ENCODE measurements around the gene PSMD14. TPM values are rescaled to one million over a fixed set of nuclear protein-coding genes. Genes with fewer than 3 reads are reported as not detected.
A peak's percentile ranks its signal among the peaks of the same experiment; 100 is the strongest.

The PSMD14 gene
- total RNA-seq, 2 donors from 2014 or later: 100 to 106 TPM

DNA sequence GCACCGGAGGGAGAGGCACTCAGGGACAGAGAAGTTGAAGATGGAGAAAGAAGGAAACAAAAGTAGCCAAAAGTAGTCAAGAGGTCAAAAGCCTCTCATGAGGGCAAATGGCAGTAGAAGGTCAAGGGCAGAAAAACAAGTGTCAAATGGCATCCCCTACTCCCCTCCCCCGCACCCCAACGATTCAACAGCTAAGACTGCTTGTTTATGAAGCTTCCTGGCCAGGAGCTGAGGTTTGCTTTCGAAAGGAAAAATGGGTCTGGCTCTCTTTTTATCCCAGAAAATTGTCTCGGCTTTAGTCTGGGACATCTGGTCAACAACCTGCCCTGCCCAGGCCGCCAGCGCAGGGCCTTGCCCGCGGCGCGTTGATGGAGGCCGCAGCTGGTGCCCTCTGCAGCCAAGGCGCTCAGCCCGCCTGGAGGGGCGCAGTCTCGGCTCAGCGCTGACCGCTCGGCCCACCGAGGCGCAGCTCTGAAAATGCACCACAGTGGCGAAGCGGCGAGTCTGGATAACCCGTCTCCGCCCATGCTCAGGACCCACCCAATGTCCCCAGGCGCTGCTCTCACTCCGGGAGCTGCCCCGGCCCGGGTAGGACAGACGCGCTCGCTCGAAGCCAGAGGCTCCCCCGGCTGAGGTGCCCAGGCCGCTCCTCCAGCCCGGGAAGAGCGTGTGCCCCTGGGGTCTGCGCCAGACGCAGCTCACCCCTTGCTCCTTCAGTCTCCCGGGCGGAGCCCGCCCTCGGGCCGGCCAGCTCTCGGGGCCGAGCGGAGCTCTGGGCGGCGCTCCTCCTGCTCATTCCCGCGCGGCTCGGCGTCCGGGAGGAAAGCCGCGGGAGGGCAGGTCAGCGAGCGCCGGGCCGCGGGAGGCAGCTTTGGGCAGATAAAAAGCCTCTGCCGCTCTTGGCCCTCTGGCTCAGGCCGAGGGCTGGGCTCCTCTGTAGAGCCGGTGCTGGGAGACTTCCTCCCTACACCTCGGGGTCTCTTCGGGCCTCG, 106.1 kb downstream of the PSMD14 start:
- ATAC-seq: peak; percentile 47 to 69
- peaks cover 8% of the 10 kb centered on the region for H3K36me3 Mint-ChIP-seq
- DNase-seq (ENCODE audit: low spot score): no peak
- peak overlapping the region; percentile 86 for H3K4me3 Mint-ChIP-seq
- peaks cover 43 to 54% of the 10 kb centered on the region in 2 donors for H3K27me3 Mint-ChIP-seq
- peak overlapping the region in 1 of 2 donors; percentile 33 for H3K27ac Mint-ChIP-seq
- H3K4me1 Mint-ChIP-seq (ENCODE audit: low read depth in 2 of 2): peaks cover 39 to 41% of the 10 kb centered on the region in 2 donors
- H3K9me3 Mint-ChIP-seq: no peaks in the 10 kb centered on the region

DNA sequence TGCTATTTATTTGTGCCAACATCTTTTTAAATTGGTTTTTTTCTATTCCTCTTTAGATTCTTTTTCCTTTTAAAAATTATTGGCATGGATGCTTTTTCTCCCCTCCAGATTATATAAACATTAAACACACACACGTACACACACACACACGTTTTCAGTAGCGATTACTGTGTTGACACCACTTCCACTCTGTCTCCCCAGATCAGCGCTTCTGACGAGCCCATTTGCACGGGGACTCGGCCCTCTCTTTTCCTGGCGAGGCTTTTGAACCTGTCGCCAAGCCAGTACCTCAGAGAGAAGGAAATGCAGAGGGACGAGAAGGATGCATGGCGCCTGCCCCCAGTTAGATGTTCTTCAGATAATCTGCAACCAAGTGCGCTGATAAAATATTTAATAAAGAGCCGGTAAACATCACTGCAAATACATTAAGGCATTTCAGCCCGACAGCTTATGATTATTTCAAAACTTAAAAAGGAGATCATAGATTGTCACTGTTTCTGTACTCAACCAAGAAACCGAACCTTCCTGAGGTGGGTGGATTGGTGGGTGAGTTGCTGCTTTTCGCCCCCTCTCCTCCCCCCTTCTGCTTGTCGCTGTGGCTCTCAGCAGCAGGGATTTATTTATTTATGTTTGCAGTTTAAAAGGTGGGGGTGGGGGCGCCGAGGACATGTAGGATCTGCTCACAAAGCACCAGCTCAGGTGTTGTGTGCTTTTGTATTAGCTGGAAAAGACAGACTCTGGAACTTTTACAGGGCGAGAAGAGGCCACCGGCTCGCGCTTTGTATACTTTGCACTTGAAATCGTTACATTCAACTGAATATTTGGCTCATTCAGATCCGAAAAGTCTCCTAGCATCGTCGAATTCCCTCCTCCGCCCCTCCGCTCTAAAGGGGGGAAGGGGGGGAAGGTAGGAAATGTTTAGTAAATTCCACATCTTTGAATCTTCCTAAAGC, 107.1 kb downstream of the PSMD14 start:
- Mint-ChIP-seq H3K4me3 (peak overlapping the region; percentile 86), H3K27ac (peak overlapping the region in 1 of 2 donors; percentile 33), H3K9me3 (no peaks in the 10 kb centered on the region), H3K4me1 (ENCODE audit: low read depth in 2 of 2) (peaks cover 40 to 41% of the 10 kb centered on the region in 2 donors), H3K36me3 (peaks cover 8% of the 10 kb centered on the region), H3K27me3 (peaks cover 45 to 63% of the 10 kb centered on the region in 2 donors)
- ATAC-seq (peak; percentile 33 to 41), DNase-seq (ENCODE audit: low spot score) (no peak)

DNA sequence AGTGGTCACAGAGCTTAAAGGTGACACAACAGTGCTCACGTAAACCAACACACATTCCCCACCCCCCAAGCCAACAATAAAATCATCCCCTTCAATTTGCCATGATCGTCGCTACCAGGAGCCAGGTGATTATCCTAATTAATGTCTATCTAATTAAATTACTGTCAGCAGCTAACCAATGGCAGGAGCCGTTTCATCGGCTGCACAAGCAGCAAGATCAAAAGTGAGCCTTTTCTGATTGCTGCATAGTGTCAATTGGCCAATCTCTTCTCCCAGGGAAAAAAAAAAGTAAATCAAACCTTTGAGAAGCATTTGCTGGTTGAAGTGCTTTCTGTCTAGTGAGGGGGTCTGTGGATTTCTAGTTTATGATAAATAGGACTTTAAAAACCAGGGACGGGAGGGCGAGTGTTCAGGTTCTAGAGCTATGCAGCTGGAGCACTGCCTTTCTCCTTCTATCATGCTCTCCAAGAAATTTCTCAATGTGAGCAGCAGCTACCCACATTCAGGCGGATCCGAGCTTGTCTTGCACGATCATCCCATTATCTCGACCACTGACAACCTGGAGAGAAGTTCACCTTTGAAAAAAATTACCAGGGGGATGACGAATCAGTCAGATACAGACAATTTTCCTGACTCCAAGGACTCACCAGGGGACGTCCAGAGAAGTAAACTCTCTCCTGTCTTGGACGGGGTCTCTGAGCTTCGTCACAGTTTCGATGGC, 107.9 kb downstream of the PSMD14 start, which contains the start of gene TBR1:
Gene TBR1 (plus strand): TSS at position 311 of the 721 bp plus-strand sequence. CDS start 114 bp downstream, at position 425.
- Mint-ChIP-seq H3K4me1 (ENCODE audit: low read depth in 2 of 2) (peaks cover 41 to 42% of the 10 kb centered on the region in 2 donors), H3K9me3 (no peaks in the 10 kb centered on the region), H3K27me3 (peaks cover 48 to 72% of the 10 kb centered on the region in 2 donors), H3K4me3 (peak within 1 kb of the TSS; percentile 86), H3K36me3 (peaks cover 8% of the 10 kb centered on the region), H3K27ac (peak within 1 kb of the TSS in 1 of 2 donors; percentile 33)
- ATAC-seq (no peak), DNase-seq (ENCODE audit: low spot score) (no peak)

DNA sequence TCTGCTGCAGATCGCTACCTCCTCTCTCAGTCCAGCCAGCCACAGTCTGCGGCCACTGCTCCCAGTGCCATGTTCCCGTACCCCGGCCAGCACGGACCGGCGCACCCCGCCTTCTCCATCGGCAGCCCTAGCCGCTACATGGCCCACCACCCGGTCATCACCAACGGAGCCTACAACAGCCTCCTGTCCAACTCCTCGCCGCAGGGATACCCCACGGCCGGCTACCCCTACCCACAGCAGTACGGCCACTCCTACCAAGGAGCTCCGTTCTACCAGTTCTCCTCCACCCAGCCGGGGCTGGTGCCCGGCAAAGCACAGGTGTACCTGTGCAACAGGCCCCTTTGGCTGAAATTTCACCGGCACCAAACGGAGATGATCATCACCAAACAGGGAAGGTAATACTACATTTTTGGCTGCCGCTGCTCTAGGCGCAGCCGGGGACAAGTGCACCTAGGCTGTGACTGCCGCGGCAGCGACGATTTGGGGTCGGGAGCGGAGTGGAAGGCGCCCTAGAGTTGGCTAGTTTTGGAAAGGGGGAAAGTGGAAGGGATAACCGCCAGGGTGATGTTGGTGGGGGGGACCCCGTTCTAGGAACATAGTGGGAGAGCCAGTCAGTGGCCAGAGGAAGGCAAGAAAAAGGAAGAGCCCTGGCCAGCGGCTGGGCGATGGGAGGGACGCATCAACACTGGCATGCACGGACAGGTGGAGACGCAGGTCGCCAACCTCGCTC, 108.6 kb downstream of the PSMD14 start:
- DNase-seq (ENCODE audit: low spot score): no peak
- ATAC-seq: peak in 1 of 2 donors; percentile 57
- peak overlapping the region; percentile 86 for H3K4me3 Mint-ChIP-seq
- H3K4me1 Mint-ChIP-seq (ENCODE audit: low read depth in 2 of 2): peaks cover 41 to 42% of the 10 kb centered on the region in 2 donors
- H3K27me3 Mint-ChIP-seq: peaks cover 54 to 79% of the 10 kb centered on the region in 2 donors
- peaks cover 5% of the 10 kb centered on the region for H3K36me3 Mint-ChIP-seq
- no peaks in the 10 kb centered on the region for H3K9me3 Mint-ChIP-seq
- H3K27ac Mint-ChIP-seq: no peak overlapping the region

DNA sequence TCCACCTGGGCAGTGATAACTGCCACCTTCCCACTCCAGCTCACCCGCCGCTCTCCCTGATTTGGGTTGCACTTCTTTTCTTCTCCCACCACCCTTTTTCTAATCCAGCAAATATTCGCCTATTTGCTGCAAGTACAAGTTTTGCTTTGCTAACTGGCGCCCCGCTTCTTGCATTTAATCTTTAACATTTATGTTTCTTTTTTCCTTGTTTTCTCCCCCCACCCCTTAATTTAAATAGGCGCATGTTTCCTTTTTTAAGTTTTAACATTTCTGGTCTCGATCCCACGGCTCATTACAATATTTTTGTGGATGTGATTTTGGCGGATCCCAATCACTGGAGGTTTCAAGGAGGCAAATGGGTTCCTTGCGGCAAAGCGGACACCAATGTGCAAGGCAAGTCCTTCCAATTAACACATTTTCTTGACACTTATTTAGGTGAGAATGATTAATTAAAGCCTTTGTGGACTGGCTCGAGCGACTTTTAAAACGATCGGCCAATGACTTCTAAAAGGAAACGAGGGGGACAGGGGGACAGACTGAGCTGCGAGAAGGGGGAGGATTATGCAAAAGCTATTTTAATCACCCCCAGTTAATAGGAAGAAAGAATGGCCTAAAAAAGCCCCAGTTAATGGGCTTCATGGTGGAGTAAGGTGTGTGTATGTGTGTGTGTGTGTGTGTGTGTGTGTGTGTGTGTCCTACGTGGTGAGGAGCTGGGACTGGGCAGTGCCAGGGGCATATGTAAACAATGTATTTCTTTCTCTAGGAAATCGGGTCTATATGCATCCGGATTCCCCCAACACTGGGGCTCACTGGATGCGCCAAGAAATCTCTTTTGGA, 109.4 kb downstream of the PSMD14 start:
- DNase-seq (ENCODE audit: low spot score) (no peak), ATAC-seq (no peak)
- peaks cover 41 to 42% of the 10 kb centered on the region in 2 donors for H3K4me1 Mint-ChIP-seq (ENCODE audit: low read depth in 2 of 2)
- peaks cover 60 to 87% of the 10 kb centered on the region in 2 donors for H3K27me3 Mint-ChIP-seq
- no peaks in the 10 kb centered on the region for H3K9me3 Mint-ChIP-seq
- peaks cover 5% of the 10 kb centered on the region for H3K36me3 Mint-ChIP-seq
- H3K27ac Mint-ChIP-seq: no peak overlapping the region
- peak overlapping the region; percentile 86 for H3K4me3 Mint-ChIP-seq

DNA sequence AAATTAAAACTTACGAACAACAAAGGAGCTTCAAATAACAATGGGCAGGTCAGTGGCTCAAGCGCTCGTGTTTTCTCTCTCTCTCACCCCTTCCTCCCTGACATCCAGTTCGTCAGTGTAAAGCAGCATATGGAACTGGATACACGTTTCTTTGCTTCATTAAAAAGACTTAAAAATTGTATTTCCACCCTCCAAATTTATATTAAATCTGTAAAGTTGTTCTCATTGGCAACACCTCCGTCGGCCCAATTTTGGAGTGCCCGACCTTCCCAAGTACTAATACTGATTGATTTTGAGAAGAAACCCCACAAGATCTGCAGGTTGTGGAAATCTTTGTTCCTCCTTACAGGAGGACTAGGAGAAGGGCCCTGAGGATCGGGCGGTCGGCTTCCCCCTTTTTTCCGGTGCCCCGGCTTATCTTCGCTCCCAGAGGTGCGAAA, 110.1 kb downstream of the PSMD14 start:
- ATAC-seq (no peak), DNase-seq (ENCODE audit: low spot score) (no peak)
- H3K4me3 Mint-ChIP-seq: peak overlapping the region; percentile 86
- peaks cover 5% of the 10 kb centered on the region for H3K36me3 Mint-ChIP-seq
- no peaks in the 10 kb centered on the region for H3K9me3 Mint-ChIP-seq
- H3K27ac Mint-ChIP-seq: no peak overlapping the region
- peaks cover 41 to 42% of the 10 kb centered on the region in 2 donors for H3K4me1 Mint-ChIP-seq (ENCODE audit: low read depth in 2 of 2)
- H3K27me3 Mint-ChIP-seq: peaks cover 62 to 91% of the 10 kb centered on the region in 2 donors

DNA sequence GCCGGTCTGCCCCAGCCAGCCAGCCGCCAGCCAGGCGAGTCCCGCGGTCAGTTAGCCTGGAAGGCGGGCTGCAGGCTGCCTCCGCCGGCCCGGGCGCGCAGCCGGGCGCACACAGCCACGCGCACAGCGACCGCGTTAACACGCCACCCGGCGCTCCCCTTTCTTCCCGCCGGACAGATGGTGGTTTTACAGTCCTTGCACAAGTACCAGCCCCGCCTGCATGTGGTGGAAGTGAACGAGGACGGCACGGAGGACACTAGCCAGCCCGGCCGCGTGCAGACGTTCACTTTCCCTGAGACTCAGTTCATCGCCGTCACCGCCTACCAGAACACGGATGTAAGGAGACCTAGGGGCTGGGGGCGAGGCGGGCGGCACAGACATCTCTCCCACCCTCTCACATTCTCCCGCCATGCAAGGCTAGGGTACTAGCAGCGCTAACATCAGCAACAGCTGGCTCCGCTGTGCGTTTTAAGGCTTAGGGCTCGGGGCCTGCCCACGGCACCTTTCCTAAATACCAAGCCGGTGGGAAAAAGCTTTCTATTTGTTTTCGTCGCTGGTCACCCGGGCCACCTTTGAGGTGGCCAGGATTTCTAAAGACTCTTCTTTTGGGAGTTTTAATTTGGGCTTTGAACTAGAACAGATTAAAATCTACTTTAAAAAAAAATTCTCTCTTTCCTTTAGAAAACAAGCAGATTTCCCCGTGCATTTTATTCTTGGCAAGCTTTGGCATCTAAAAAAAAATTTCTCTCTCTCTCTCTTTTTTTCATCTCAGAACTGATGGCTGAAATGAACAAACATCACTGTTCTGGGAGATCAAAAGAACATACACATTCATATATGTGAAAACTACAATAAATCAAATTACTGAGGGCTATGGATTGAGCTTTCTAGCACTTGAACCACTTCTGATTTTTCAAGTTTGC, 110.8 kb downstream of the PSMD14 start:
- DNase-seq (ENCODE audit: low spot score) (no peak), ATAC-seq (peak; percentile 31 to 50)
- Mint-ChIP-seq H3K9me3 (no peaks in the 10 kb centered on the region), H3K27me3 (peaks cover 58 to 86% of the 10 kb centered on the region in 2 donors), H3K4me3 (no peak overlapping the region), H3K36me3 (no peaks in the 10 kb centered on the region), H3K4me1 (ENCODE audit: low read depth in 2 of 2) (peaks cover 38% of the 10 kb centered on the region in 2 donors), H3K27ac (no peak overlapping the region)

DNA sequence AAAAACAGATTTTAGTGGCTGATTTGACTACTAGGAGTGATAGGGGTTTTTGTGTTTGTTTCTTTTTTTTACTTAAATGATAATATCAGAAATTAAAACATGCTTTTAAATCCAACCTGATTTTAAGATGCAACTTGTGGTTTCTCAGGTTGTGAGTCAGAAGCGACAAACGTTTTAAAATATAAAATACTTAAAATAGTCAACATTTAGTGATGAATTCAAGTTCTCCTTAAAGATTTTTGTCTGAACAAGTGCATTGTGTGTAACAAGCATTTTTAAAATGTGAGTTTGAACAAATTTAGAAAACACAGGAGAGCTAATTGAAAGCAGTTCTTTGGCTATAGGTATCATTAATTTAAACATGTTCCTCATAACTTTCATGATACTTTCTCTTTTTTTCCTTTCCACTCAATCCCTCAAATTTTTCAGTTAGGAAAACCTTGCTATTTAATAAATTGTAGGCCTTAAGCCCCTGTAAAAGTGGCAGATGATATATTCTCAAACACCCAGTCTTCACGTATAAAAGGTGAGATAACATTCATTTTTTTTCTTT, 111.5 kb downstream of the PSMD14 start:
- H3K4me1 Mint-ChIP-seq (ENCODE audit: low read depth in 2 of 2): peaks cover 44 to 45% of the 10 kb centered on the region in 2 donors
- no peaks in the 10 kb centered on the region for H3K9me3 Mint-ChIP-seq
- DNase-seq (ENCODE audit: low spot score) (no peak), ATAC-seq (no peak)
- no peak overlapping the region for H3K4me3 Mint-ChIP-seq
- H3K36me3 Mint-ChIP-seq: peaks cover 6% of the 10 kb centered on the region
- no peak overlapping the region for H3K27ac Mint-ChIP-seq
- H3K27me3 Mint-ChIP-seq: peaks cover 64 to 92% of the 10 kb centered on the region in 2 donors

DNA sequence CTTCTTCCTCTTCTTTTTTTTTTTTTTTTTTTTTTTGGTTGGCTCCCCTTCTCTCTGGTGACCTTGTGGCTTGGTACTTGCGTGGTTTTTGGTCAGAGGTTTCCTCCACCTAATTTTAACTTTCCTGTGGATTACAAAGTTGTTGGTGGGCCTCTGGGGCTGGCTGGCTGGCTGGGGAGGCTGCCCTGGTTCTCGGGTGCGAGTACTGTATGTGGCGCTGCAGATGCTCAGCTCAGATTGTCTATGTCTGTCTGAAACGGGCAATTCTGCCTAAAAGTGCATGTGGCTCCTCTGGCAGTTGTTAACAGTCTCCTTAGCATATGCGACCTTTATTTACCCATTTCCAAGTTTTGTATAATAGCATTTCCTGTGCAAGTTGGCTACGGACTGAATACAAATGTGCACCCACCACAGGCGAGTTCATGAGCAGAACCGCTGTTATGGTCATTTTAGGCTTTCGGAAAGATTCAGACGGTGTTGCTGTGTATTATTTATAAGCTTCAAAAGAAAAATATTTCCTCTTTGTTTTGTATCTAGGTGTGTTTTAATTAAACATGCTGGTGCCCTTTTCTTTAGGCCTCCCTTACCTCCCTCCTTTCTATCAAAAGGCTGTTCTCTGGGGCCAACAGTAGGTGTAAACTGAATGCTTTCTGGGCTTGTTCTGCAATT, 112.3 kb downstream of the PSMD14 start:
- Mint-ChIP-seq H3K9me3 (no peaks in the 10 kb centered on the region), H3K4me3 (no peak overlapping the region), H3K27me3 (peaks cover 67 to 91% of the 10 kb centered on the region in 2 donors), H3K27ac (no peak overlapping the region), H3K4me1 (ENCODE audit: low read depth in 2 of 2) (peaks cover 39 to 40% of the 10 kb centered on the region in 2 donors), H3K36me3 (peaks cover 8% of the 10 kb centered on the region)
- ATAC-seq: no peak
- DNase-seq (ENCODE audit: low spot score): no peak

DNA sequence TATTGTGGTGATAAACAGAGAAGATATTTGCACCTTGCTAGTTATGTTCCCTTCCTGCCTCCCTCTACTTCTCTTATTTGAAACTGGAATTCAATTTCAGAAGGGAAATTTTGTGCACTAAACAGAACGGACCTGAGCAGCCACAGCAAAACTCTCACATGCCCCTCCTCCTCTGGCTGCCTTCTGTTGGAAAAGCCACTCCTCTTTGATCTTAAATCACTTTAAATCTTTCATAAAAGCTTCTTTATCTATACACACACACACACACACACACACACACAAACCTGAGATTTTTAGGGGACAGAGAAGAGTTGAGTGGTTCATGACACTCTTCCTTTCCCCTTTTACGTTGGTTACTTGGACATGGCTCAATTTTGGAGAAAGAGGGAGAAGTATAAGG, 113.5 kb downstream of the PSMD14 start:
- DNase-seq (ENCODE audit: low spot score): no peak
- no peak overlapping the region for H3K27ac Mint-ChIP-seq
- no peaks in the 10 kb centered on the region for H3K9me3 Mint-ChIP-seq
- ATAC-seq: no peak
- peaks cover 28 to 31% of the 10 kb centered on the region in 2 donors for H3K4me1 Mint-ChIP-seq (ENCODE audit: low read depth in 2 of 2)
- peaks cover 63 to 91% of the 10 kb centered on the region in 2 donors for H3K27me3 Mint-ChIP-seq
- H3K36me3 Mint-ChIP-seq: peaks cover 14% of the 10 kb centered on the region
- no peak overlapping the region for H3K4me3 Mint-ChIP-seq

Data from natural killer cell treated with Interleukin-12 subunit alpha and Interleukin-12 subunit beta and Interleukin-15 and Interleukin-18, amount 100 ng/mL, for 72 hours (primary cell).